ENCODE measurements around the gene NUP160. TPM values are rescaled to one million over a fixed set of nuclear protein-coding genes. Genes with fewer than 3 reads are reported as not detected.

The NUP160 gene
- total and polyA plus RNA-seq, 2 of the 8 experiments (the other 6 are each of a cell fraction or from before 2014, with no cell fraction given), result 44.6 to 100 TPM

DNA sequence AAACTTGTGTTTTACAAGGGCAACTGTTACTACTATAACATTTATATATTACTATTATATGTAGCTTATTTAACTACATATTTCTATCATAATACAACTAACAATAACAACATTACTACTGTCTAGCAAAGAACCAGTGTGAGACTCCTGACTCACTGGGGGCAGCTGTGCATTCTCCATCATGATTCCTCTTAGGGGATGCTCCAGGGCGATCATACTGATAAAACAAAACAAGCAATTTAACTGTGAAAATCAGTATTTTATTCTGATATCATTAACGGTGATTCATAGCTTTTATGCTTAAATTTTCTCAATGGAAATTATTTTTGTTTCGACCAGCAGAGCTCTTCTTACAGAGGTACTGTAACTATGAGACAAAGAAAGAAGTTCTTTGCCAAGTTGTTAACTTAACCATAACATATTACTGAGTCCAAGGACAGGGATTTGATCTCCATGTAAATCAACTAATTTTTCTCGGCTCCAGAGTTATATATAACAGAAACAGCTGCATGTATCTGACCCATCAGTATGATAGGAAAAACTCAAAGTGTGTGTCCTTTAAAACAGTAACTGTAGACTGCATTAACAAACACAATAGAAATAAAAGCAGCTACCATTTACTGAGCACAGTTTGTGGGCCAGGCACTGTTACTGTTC, 56.2 kb downstream of the NUP160 start:
- no peaks in the 10 kb centered on the region for H3K9me3 ChIP-seq (ENCODE audit: insufficient read depth in 2 of 2, low read depth in 1 of 2, low read length in 1 of 2)
- no peak overlapping the region for H4K91ac ChIP-seq (replicated peaks; ENCODE audit: insufficient read length, low read length)
- H3K23ac ChIP-seq (ENCODE audit: insufficient read length), result no peak overlapping the region
- no peaks in the 10 kb centered on the region for H3K4me1 ChIP-seq (replicated peaks in 1 of 4; ENCODE audit: control insufficient read depth in 3 of 4, insufficient read depth in 4 of 4, low read length in 3 of 4)
- ChIA-PET POLR2A (ENCODE audit: partially characterized antibody) (interaction anchor here (0.8 to 2.2 kb wide), 3 partner anchors 17 to 55 kb away, joined by 3 to 10 read pairs (median 3); no protein-coding TSS in a partner anchor), CTCF (ENCODE audit: partially characterized antibody) (interaction anchor here (1.1 kb wide), 1 partner anchor 10 kb away, joined by 3 read pairs; no protein-coding TSS in a partner anchor)
- H3K27ac ChIP-seq (ENCODE audit: low read depth, low read length), result no peak overlapping the region
- H2BK5ac ChIP-seq (ENCODE audit: low read depth, low read length), result no peak overlapping the region
- H2AFZ ChIP-seq (ENCODE audit: low read length), result no peak overlapping the region
- no peaks in the 10 kb centered on the region for H3K79me2 ChIP-seq (ENCODE audit: control insufficient read depth in 1 of 2, insufficient read depth in 2 of 2, low read length in 2 of 2)
- H3K14ac ChIP-seq (ENCODE audit: insufficient read length), result no peak overlapping the region
- H2BK20ac ChIP-seq (ENCODE audit: low read length), result no peak overlapping the region
- no peak overlapping the region for H2AK5ac ChIP-seq (ENCODE audit: low read depth, low read length)
- H3K79me1 ChIP-seq (ENCODE audit: low read depth, low read length), result no peaks in the 10 kb centered on the region
- peaks cover 0 to 2% of the 10 kb centered on the region in 2 experiments for H4K20me1 ChIP-seq (replicated peaks in 1 of 2; ENCODE audit: control insufficient read depth in 1 of 2, insufficient read depth in 2 of 2, low read length in 2 of 2)
- no peak overlapping the region for H3K56ac ChIP-seq (replicated peaks; ENCODE audit: insufficient read length, low read depth, low read length)
- no peak overlapping the region for H2BK15ac ChIP-seq (ENCODE audit: low read length)
- no peak overlapping the region for H3K9ac ChIP-seq (replicated peaks in 1 of 4; ENCODE audit: extremely low read depth in 1 of 4, low read depth in 3 of 4, low read length in 3 of 4)
- no peak overlapping the region for H2BK120ac ChIP-seq (replicated peaks; ENCODE audit: low read depth, low read length)
- H3K36me3 ChIP-seq (ENCODE audit: control insufficient read depth in 2 of 4, insufficient read depth in 4 of 4, low read length in 3 of 4), result peaks cover 9 to 89% (median 52%) of the 10 kb centered on the region in 4 experiments
- H4K8ac ChIP-seq (ENCODE audit: extremely low read depth, insufficient read depth, low read length), result no peak overlapping the region
- DNase-seq (ENCODE audit: low read depth in 1 of 2, low spot score in 2 of 2) (no peak), FAIRE-seq (no peak)
- H2BK12ac ChIP-seq (ENCODE audit: low read depth, low read length), result no peak overlapping the region
- H4K5ac ChIP-seq (ENCODE audit: insufficient read length, low read depth, low read length), result no peak overlapping the region
- H3K4ac ChIP-seq (replicated peaks; ENCODE audit: insufficient read length, low read depth, low read length), result no peak overlapping the region
- H3K18ac ChIP-seq (ENCODE audit: extremely low read depth, low read length), result no peak overlapping the region
- no peaks in the 10 kb centered on the region for H3K27me3 ChIP-seq (replicated peaks in 1 of 4; ENCODE audit: control insufficient read depth in 3 of 4, extremely low read depth in 1 of 4, insufficient read depth in 3 of 4, low read length in 3 of 4)
- H3K4me3 ChIP-seq (ENCODE audit: extremely low read depth in 1 of 4, insufficient read depth in 2 of 4, low read depth in 3 of 4, low read length in 4 of 4), result no peak overlapping the region
- WGBS, 2 experiments (ENCODE audit: extremely low coverage in 1 of 2, insufficient coverage in 1 of 2, insufficient read length in 1 of 2, insufficient replicate concordance in 2 of 2, low coverage in 1 of 2, low lambda C conversion rate in 2 of 2, missing lambda C conversion rate in 1 of 2), result 87% methylated on average over 4 of the region's 4 CpGs; no CpG with 5 or more reads in 1 of the 2 experiments
- no peaks in the 10 kb centered on the region; the same call in 1 of the 2 replicates for H3K23me2 ChIP-seq (ENCODE audit: low read depth, low read length)
- H3K4me2 ChIP-seq (ENCODE audit: insufficient read depth in 1 of 2, low read depth in 2 of 2, low read length in 2 of 2), result no peak overlapping the region
- no peak for TF ChIP-seq BCL11A (IDR thresholded peaks at IDR 0.05; ENCODE audit: low read depth in 2 of 2, low read length in 2 of 2)
- no peak for TF ChIP-seq TEAD4 (IDR thresholded peaks at IDR 0.05; ENCODE audit: low read depth, low read length)
- TF ChIP-seq HDAC6 (IDR thresholded peaks at IDR 0.05; ENCODE audit: low read depth, low read length), result no peak
- TF ChIP-seq MAFK (IDR thresholded peaks at IDR 0.05; ENCODE audit: low read depth, low read length), result no peak
- TF ChIP-seq RFX5 (IDR thresholded peaks at IDR 0.05; ENCODE audit: borderline replicate concordance, low read depth, low read length), result no peak
- TF ChIP-seq, protein P1, sequence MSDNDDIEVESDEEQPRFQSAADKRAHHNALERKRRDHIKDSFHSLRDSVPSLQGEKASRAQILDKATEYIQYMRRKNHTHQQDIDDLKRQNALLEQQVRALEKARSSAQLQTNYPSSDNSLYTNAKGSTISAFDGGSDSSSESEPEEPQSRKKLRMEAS (IDR thresholded peaks at IDR 0.05), result no peak
- no peak for TF ChIP-seq RNF2 (IDR thresholded peaks at IDR 0.05; ENCODE audit: borderline replicate concordance, low read depth, low read length, missing control alignments, poor library complexity, severe bottlenecking)
- TF ChIP-seq EP300 (IDR thresholded peaks at IDR 0.05; ENCODE audit: borderline replicate concordance in 1 of 2, low read depth in 2 of 2, low read length in 2 of 2), result no peak
- TF ChIP-seq CTBP2 (IDR thresholded peaks at IDR 0.05; ENCODE audit: borderline replicate concordance, insufficient read depth, insufficient read length, low read length), result no peak
- TF ChIP-seq TCF12 (IDR thresholded peaks at IDR 0.05; ENCODE audit: low read depth, low read length), result no peak
- TF ChIP-seq SIN3A (conservative IDR thresholded peaks at IDR 0.05 in 1 of 2, IDR thresholded peaks at IDR 0.05 in 1 of 2; ENCODE audit: low read depth in 1 of 2, low read length in 2 of 2), result no peak
- TF ChIP-seq SUZ12 (IDR thresholded peaks at IDR 0.05; ENCODE audit: low read length), result no peak
